Hair follicle dermal papilla cell (primary cell): ENCODE data around the gene SCYGR8. TPM values are rescaled to one million over a fixed set of nuclear protein-coding genes. Genes with fewer than 3 reads are reported as not detected.

Experiments used
- small RNA-seq: library from RNA; depleted of rRNA; stranded (forward); fragments of <200 nt; gene quantifications from one replicate; pipeline ENCODE3, GENCODE V24; 2012
- total RNA-seq: library from RNA; depleted of rRNA; stranded (reverse); fragments of >200 nt; gene quantifications from 2 replicates; pipeline ENCODE4 v1.2.3, GENCODE V29; 2012

The SCYGR8 gene, protein sequence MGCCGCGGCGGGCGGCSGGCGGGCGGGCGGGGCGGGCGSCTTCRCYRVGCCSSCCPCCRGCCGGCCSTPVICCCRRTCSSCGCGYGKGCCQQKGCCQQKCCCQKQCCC
- total RNA-seq, result not detected in 2 replicates

GRCh38 chr2:227745594-227745993 lies at the start of gene SCYGR8:
SCYGR8 (plus strand) TSS chr2:227745894; CDS start chr2:227745894, 0 bp downstream.

GRCh38 chr2:227717687-227718567 lies 27.8 kb upstream of the SCYGR8 start, which contains the start of gene SLC19A3:
SLC19A3 (minus strand) TSS chr2:227718028; CDS start chr2:227702318, 15,710 bp downstream.

DNA sequence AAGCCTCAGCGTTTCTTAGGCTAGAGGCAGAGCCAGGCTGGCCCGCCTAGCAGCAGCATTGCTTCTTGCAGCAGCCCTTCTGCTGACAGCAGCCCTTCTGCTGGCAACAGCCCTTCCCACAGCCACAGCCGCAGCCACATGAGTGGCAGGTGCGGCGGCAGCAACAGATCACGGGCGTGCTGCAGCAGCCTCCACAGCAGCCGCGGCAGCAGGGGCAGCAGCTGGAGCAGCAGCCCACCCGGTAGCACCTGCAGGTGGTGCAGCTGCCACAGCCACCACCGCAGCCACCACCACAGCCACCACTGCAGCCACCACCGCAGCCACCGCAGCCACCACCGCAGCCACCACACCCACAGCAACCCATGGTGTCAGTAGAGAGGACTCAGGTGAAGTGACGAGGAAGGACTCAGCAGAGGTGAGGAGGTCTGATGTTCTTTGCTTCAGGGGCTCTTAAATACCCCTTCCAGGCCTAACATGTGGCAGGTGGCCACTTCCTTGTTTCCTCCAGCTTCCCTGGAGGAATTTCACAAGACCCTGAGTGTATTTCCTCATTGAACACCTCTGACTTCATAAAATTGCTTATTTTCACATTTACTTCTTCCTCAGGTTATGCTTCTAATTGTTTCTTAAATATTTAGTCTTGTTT lies 21.2 kb upstream of the SCYGR8 start, which contains the start of gene SCYGR6:
Gene SCYGR6, minus strand, starts transcription at position 364 of the 646 bp plus-strand sequence. Its CDS starts 0 bp downstream, at position 364.

GRCh38 chr2:227728035-227728434 lies 17.7 kb upstream of the SCYGR8 start, which contains the start of gene SCYGR7:
SCYGR7 (plus strand) TSS chr2:227728335; CDS start chr2:227728335, 0 bp downstream.

Small RNAs within 50 kb of the gene (small RNA-seq; reads per million reads assigned to genes)
- not detected for gene RNA5SP121
- gene SNRPGP8, result not detected

Other genes starting within 250 kb of the SCYGR8 start
- gene SCYGR2, start 147.0 kb upstream of the SCYGR8 start, total RNA-seq, result not detected in 2 replicates
- not detected in 2 replicates for gene SCYGR3, start 131.1 kb upstream of the SCYGR8 start, total RNA-seq
- not detected in 2 replicates for gene SCYGR4, start 128.4 kb upstream of the SCYGR8 start, total RNA-seq
- gene SCYGR5, start 79.1 kb upstream of the SCYGR8 start, total RNA-seq, result not detected in 2 replicates
- not detected in 2 replicates for gene SLC19A3, start 27.9 kb upstream of the SCYGR8 start, total RNA-seq
- gene SCYGR6, start 21.1 kb upstream of the SCYGR8 start, total RNA-seq, result not detected in 2 replicates
- gene SCYGR7, start 17.6 kb upstream of the SCYGR8 start, total RNA-seq, result not detected in 2 replicates
- gene CCL20, start 67.9 kb downstream of the SCYGR8 start, total RNA-seq, result not detected in 2 replicates
- not detected in 2 replicates for gene DAW1, start 125.7 kb downstream of the SCYGR8 start, total RNA-seq